ENCODE data around the gene ROCK1. TPM values are rescaled to one million over a fixed set of nuclear protein-coding genes. Genes with fewer than 3 reads are reported as not detected.

ROCK1 gene
- total RNA-seq, 1 donor from 2014 or later: 59.9 TPM

GRCh38 chr18:21115519-21116411, 4.2 kb upstream of the ROCK1 start:
- no peaks in the 10 kb centered on the region for H3K36me3 Mint-ChIP-seq (ENCODE audit: unreplicated experiment)
- no peak for DNase-seq
- no peak overlapping the region for H3K4me3 Mint-ChIP-seq (ENCODE audit: unreplicated experiment)
- no peaks in the 10 kb centered on the region for H3K27me3 Mint-ChIP-seq (ENCODE audit: unreplicated experiment)
- H3K27ac Mint-ChIP-seq (ENCODE audit: unreplicated experiment): no peak overlapping the region
- H3K9me3 Mint-ChIP-seq (ENCODE audit: unreplicated experiment): peaks cover 5% of the 10 kb centered on the region
- peaks cover 1% of the 10 kb centered on the region for H3K4me1 Mint-ChIP-seq (ENCODE audit: low read depth, unreplicated experiment)
- TF ChIP-seq, protein P1, sequence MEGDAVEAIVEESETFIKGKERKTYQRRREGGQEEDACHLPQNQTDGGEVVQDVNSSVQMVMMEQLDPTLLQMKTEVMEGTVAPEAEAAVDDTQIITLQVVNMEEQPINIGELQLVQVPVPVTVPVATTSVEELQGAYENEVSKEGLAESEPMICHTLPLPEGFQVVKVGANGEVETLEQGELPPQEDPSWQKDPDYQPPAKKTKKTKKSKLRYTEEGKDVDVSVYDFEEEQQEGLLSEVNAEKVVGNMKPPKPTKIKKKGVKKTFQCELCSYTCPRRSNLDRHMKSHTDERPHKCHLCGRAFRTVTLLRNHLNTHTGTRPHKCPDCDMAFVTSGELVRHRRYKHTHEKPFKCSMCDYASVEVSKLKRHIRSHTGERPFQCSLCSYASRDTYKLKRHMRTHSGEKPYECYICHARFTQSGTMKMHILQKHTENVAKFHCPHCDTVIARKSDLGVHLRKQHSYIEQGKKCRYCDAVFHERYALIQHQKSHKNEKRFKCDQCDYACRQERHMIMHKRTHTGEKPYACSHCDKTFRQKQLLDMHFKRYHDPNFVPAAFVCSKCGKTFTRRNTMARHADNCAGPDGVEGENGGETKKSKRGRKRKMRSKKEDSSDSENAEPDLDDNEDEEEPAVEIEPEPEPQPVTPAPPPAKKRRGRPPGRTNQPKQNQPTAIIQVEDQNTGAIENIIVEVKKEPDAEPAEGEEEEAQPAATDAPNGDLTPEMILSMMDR (IDR thresholded peaks at IDR 0.05; ENCODE audit: partially characterized antibody, unreplicated experiment): no peak

DNA sequence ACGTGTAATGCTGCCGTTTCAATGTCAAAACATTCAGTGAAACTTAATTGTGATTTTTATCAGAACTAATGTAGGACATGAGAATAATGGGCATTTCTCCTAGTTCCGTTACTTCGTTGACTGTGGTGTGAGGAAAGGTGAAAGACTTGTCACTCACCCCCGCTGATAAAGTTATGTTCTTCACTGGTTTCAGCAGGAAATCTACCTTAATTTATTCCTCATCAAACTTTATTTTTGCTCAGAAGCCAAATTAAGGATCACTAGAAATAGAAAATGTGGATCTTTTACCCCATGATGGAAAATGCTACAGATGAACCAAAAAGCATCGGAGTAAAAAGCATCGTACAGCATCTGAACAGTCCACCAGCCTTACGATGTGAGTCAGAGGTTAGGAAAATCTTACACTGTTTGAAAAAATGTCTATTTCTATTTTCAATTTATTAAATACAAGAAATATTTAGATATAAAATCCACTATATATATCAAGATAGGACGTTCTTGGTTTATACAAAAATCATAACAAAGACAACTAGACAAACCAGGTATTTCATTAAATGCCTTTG, 1.0 kb upstream of the ROCK1 start:
- TF ChIP-seq, protein P1 (IDR thresholded peaks at IDR 0.05; ENCODE audit: partially characterized antibody, unreplicated experiment): no peak
- H3K27me3 Mint-ChIP-seq (ENCODE audit: unreplicated experiment): peaks cover 3% of the 10 kb centered on the region
- H3K36me3 Mint-ChIP-seq (ENCODE audit: unreplicated experiment): peaks cover 4% of the 10 kb centered on the region
- H3K9me3 Mint-ChIP-seq (ENCODE audit: unreplicated experiment): peaks cover 10% of the 10 kb centered on the region
- peak overlapping the region; percentile 92 for H3K4me3 Mint-ChIP-seq (ENCODE audit: unreplicated experiment)
- no peak for DNase-seq
- H3K27ac Mint-ChIP-seq (ENCODE audit: unreplicated experiment): peak overlapping the region; percentile 96
- peaks cover 1% of the 10 kb centered on the region for H3K4me1 Mint-ChIP-seq (ENCODE audit: low read depth, unreplicated experiment)

GRCh38 chr18:21112140-21112473, 494 bp upstream of the ROCK1 start:
- peak overlapping the region; percentile 92 for H3K4me3 Mint-ChIP-seq (ENCODE audit: unreplicated experiment)
- peaks cover 10% of the 10 kb centered on the region for H3K9me3 Mint-ChIP-seq (ENCODE audit: unreplicated experiment)
- H3K4me1 Mint-ChIP-seq (ENCODE audit: low read depth, unreplicated experiment): peaks cover 5% of the 10 kb centered on the region
- no peak for DNase-seq
- H3K27me3 Mint-ChIP-seq (ENCODE audit: unreplicated experiment): peaks cover 3% of the 10 kb centered on the region
- TF ChIP-seq, protein P1 (IDR thresholded peaks at IDR 0.05; ENCODE audit: partially characterized antibody, unreplicated experiment): no peak
- peaks cover 4% of the 10 kb centered on the region for H3K36me3 Mint-ChIP-seq (ENCODE audit: unreplicated experiment)
- H3K27ac Mint-ChIP-seq (ENCODE audit: unreplicated experiment): peak overlapping the region; percentile 96

DNA sequence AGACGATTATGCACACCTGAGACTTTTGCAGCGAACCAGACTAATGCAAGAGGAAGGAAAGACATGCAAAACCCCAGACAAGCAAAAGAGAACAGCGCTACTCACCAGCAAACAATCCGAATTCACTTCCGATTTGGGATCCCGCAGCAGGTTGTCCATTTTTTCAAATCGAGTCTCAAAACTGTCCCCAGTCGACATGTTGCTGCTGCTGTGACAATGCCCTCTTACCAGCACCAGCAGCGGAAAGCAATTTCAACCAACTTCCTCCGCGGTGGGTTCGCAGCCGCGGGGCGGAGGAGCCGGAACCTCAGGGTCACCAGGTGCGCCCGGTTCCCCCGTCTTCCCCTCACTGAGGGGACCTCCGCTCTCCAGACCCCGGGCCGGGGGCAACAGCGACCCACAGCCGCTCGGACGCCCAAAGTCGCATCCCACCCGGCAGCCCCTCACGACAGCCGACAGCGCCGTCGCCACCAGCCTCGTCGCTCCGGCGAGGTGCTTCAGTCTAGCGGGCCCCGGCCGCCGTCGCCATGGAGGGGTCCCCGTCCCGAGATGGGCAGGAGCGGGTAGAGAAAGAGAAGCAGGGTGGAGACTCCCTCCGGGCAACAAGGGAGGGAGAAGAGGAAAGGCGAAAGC, 784 bp downstream of the ROCK1 start:
- Mint-ChIP-seq H3K27me3 (ENCODE audit: unreplicated experiment) (peaks cover 3% of the 10 kb centered on the region), H3K36me3 (ENCODE audit: unreplicated experiment) (peaks cover 4% of the 10 kb centered on the region), H3K4me1 (ENCODE audit: low read depth, unreplicated experiment) (peaks cover 15% of the 10 kb centered on the region), H3K27ac (ENCODE audit: unreplicated experiment) (peak overlapping the region; percentile 82), H3K9me3 (ENCODE audit: unreplicated experiment) (peaks cover 10% of the 10 kb centered on the region), H3K4me3 (ENCODE audit: unreplicated experiment) (peak overlapping the region; percentile 92)
- TF ChIP-seq, protein P1 (IDR thresholded peaks at IDR 0.05; ENCODE audit: partially characterized antibody, unreplicated experiment): no peak
- peak; percentile 55 for DNase-seq
